HG02852 (cell line): ENCODE measurements around the gene TARBP2.

Experiments
- ATAC-seq: cut with Tn5 transposase; IDR thresholded peaks from one replicate; pipeline ENCODE4 v1.9.1; 2021; ENCODE audit warnings: mild to moderate bottlenecking, moderate library complexity; ENCODE audit not compliant: unreplicated experiment

Gene TARBP2

GRCh38 chr12:53493610-53494391 lies 7.3 kb upstream of the TARBP2 start:
- no peak for ATAC-seq

DNA sequence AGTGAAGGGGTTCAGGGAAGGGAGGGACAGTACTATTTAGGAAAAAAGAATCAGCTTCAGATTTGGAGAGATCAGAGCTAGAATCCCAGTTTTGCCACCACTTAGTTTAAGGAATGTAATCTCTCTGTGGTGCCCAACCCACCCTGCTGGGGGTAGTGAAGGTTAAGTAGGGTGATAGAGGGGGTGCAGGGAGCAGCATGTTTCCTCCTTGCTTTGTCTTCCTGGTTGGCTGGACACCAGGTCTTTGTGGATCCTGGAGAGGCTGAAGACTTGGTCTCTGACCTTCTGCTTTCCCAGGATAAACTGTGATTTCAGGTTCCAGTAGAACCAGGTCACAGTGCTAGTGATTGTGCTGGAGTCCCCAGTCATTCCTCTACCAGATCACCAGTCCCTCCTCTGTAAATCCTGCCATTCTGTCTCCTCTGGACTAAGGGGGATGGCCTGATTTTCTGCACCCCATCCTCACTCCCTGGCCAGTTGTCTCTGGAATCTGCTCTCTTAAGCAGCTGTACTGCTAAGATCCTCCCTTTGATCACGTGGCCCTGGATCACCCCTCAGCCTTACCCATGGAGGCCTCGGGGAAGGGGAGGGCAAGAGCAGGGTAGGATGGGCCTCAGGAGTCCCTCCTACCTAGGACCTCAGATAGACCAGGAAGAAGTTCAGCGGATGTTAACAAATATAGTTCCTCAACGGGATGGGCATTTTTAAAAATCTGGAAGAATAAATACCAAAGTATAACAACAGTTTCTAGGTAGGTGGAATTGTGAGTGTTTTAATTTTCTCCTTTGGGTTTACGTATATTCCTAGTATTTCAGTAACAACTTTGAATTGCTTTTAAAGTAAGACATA lies 5.0 kb upstream of the TARBP2 start:
- ATAC-seq = no peak

GRCh38 chr12:53496752-53497032 lies 4.4 kb upstream of the TARBP2 start:
- no peak for ATAC-seq

- ATAC-seq = no peak
Observed at GRCh38 chr12:53497461-53497860, 3.6 kb upstream of the TARBP2 start.

DNA sequence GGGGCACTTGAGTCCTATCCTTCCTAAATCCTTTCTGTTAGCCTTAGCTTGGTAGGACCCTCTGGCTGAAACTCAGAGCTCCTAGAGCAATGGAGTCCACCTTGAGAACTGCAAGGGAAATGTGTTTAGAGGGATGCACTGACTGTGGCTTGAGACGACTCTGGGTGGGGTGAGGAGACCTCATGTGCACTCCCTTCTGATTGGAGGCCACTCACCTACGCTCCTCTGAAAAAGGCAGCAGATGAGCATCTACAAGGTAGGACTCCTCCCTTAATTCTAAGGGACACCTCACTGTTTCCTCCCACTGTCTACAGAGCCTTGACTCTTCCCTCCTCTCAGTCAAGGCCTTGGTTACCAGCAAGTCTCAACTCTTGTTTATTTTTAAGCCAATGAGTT lies 2.9 kb upstream of the TARBP2 start:
- ATAC-seq = no peak

GRCh38 chr12:53499266-53500141 lies 1.6 kb upstream of the TARBP2 start, which contains the start of gene MAP3K12:
Gene MAP3K12 (minus strand): TSS chr12:53499458. CDS start chr12:53487391, 12,067 bp downstream.
- no peak for ATAC-seq

DNA sequence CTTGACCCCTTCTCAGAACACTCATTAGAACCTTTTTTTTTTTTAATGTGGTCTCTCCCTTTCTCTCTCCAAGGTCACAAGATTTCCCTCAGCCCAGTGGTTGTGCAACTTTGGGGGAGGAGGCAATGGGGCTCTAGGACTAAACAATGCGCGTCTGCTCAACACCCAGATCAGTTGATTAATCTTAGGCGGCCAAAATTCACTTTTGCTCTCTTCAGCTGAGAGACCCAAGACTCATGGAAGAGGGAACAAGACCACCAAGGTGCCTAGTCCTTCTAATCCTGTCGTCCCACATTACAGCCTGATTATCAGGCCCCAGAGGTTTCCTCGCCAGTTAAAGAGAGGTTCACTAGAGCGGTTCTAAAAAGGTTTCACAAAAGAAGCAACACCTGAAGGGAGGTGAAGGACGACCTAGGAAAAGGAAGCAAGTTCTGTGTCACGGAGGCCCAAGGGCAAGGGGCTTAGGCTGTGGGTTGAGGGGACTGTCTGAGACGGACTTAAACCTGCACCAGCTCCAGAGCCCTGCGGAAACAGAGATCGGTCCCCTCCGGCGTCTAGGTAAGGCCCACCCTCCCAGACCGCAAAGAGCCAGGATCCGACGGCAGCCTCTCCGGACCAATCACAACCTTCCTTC lies 824 bp upstream of the TARBP2 start:
- ATAC-seq = no peak

GRCh38 chr12:53501615-53502181 lies 615 bp downstream of the TARBP2 start:
- no peak for ATAC-seq

DNA sequence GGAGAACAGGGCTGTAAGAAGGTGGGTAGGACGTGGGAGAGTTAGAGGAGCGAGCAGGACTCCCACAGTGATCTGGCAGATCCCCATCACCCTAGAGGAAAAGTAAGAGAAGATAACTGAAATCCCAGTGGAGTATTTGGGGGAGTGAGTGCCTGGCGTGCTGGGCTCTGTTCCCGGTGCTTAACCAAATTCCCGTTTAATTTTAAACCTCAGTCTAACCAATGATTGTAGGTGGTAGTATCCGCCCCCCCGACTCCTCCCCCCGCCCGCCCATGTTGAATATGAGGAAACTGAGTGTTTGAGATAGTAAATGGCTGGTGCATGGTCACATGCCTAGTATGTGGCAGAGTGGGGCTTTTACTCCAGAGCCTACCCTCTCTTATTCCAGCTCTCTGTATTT lies 1.2 kb downstream of the TARBP2 start:
- ATAC-seq = no peak

- ATAC-seq = no peak
Observed at GRCh38 chr12:53502983-53503728, 2.1 kb downstream of the TARBP2 start.

DNA sequence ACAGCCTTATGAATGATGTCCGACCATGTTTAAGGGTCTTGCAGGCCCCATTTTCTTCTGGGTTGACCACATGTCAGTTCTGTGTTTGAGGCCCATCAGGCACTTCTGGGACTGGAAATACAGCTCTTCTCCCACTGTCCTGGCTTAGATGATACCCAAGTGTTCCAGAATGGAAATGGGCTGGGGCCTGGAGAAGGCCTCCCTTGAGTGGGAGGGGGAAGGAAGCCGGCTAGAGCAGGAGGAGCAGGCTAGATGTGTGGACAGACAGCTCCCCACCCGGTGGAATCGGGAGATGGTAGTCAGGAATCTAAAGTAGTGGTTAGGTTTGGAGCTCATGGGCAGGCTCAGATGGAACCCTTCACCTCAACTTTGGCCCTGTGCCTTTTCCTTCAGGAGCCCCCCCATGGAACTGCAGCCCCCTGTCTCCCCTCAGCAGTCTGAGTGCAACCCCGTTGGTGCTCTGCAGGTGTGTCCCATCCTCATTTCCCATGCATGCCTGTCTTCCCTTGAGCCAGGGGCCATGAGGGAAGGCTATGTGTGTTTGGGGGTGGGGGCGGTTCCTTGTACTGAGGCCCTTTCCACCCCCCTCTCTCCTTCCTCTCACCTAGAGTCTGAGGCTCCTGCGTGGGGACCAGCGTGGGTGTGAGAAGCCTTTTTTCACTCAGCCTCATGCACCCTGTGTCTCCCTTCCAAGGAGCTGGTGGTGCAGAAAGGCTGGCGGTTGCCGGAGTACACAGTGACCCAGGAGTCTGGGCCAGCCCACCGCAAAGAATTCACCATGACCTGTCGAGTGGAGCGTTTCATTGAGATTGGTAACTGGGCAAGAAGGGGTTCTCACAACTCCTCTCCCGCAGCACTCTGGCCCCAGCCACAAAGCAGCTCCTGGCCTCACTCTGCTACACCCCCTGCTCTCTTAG lies 3.2 kb downstream of the TARBP2 start:
- no peak for ATAC-seq

GRCh38 chr12:53505086-53505485 lies 4.0 kb downstream of the TARBP2 start:
- no peak for ATAC-seq

- ATAC-seq = no peak
Observed at GRCh38 chr12:53505555-53506449, 4.7 kb downstream of the TARBP2 start.

DNA sequence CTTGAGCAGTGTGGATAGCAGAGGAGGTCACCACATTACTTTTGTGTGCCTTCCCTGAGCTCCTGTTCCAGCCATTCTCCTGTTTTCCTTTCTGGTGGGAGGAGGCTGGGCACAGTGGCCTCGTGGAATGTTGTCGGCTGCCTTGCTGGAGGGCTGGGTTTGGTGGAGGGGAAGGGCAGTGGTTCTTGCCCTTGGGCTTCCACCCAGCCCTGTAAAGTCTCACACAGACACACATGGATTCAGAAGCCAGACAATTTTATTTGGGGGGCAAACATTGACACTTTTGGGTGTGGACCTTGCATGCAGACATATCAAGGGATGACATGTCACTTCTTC lies 5.3 kb downstream of the TARBP2 start:
- no peak for ATAC-seq

- ATAC-seq = no peak
Observed at GRCh38 chr12:53506881-53507602, 6.0 kb downstream of the TARBP2 start, which contains the start of gene NPFF. Gene NPFF (minus strand): TSS chr12:53507484. CDS start chr12:53507474, 10 bp downstream.

DNA sequence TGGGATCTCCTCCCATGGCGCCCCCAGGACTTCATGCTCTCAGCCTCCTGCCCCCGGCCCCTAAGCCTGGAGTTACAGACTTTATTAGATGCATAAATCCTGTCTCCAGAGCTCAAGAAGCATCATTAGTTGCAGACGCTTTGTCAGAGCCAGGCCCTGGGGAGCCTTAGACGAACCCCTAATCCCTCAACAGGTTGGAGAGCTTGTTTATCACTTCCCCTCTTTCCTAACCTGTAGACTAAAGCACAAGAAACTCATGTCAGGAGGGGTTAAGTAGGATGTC lies 6.5 kb downstream of the TARBP2 start:
- no peak for ATAC-seq

DNA sequence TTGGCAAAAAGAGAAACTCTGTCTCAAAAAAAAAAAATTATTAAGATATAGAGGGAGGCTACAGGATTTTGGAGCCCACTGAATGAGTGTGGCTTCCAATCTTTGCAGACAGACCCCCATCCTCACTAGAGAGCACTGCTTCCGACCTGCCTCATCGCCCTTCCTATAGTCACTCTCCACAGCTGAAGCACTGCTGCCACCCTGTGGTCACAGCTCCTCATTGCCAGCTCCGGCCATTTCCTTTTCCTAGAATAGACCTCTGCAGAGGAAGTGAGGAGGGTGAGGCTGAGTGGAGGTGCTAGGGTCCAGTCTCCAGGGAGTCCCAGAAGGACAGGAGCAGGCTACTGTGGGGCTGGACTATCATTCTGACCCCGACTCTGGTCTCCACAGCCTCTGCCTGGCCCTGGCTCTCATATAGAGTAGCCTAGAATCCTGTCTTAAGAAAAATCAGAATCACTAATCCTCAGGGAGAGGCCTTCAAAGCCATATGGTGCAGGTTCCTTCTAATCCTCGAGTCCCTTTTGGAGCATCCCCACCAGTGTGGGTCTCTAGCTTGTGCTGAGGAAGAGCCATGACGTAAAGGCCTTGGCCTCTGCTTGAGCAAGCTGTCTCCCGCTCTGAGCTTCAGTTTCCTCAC lies 7.6 kb downstream of the TARBP2 start:
- ATAC-seq = peak; percentile 82
